Measurements from ENCODE around the gene SLX4IP.

Gene SLX4IP

DNA sequence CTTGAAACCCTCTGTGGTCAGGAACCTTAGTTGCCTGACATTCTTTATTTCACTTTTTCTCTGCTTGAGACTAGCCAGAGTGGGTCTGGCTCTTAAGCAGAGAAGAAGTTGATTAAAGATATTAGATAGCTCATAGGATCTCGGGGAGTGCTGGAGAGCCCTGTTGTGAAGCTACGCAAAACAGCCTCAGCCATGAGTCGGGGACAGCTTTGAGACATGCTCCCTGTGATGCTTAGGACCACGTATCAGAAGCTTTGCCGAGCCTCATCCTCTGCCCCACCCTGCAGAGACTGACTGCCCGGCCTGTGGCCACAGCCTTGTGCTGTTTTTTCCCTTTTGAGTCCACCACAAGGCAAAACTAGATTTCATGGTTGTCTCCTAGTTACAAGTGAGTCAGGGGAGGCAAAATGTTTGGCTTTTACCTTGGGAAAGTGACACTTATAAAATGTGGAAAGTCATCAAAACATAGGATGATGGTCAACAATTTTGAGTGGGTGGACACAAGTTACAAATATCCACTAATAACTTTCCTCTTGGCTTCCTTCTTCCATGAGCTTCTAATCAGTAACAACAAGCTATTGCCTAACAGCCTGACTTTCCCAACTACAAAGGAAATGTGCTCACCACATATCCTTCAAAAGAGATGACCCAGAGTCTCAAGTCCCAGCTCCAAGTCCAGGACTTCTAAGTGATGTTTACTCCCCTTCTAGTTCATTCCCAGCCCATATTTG, 130.3 kb downstream of the SLX4IP start:
- TF ChIP-seq CTCF (IDR thresholded peaks at IDR 0.05; ENCODE audit: borderline replicate concordance, insufficient read depth, low read depth, low read length), result no peak
- no peak overlapping the region for H3K4me3 ChIP-seq (ENCODE audit: low read depth, low read length)

GRCh38 chr20:10565922-10566897, 131.1 kb downstream of the SLX4IP start:
- H3K4me3 ChIP-seq (ENCODE audit: low read depth, low read length), result no peak overlapping the region
- TF ChIP-seq CTCF (IDR thresholded peaks at IDR 0.05; ENCODE audit: borderline replicate concordance, insufficient read depth, low read depth, low read length), result no peak

DNA sequence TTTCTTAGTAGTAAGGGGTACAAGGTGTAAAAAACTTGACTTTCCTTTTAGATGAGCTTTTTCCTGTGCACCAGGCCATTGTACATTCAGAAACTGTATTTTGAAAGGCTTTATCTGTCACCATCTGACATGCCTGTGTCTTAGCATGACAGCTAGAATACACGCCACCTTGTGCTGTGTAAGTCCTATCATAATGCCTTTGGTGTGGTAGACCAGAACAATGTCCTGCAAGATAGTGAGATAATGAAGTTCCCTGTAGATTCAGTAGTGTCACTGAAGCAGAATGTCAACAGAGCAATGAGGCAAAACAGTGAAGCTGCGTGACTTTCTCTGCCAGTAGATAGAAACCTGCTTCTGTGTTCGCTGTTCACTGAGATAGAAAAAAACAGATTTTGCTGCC, 132.9 kb downstream of the SLX4IP start:
- no peak overlapping the region for H3K4me3 ChIP-seq (ENCODE audit: low read depth, low read length)
- no peak for TF ChIP-seq CTCF (IDR thresholded peaks at IDR 0.05; ENCODE audit: borderline replicate concordance, insufficient read depth, low read depth, low read length)

DNA sequence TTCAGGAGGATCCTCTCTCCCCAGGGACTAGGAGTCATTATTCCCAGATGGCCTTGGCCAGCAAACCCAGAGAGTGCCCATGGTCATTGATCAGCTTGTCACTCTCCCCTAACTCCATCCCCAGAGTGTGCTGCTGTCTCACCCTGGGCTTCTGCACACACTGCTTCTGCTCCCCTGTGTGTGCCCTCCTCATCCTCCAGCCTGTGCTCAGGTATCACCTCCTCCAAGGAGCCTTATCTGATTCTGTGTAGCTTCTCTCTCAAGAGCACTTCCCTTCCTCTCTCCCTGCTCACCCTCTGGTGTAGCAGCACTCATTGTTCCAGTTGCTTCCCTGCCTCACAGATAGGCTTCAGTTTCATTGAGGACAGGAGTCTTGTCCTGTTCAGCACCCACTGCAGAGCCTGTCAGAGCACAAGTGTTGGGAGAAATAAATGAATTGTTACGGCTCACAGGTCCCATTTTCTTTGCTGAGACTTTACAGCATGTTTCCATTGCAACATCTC, 136.3 kb downstream of the SLX4IP start:
- H3K4me3 ChIP-seq (ENCODE audit: low read depth, low read length), result no peak overlapping the region
- TF ChIP-seq CTCF (IDR thresholded peaks at IDR 0.05; ENCODE audit: borderline replicate concordance, insufficient read depth, low read depth, low read length), result no peak

- no peak overlapping the region for H3K4me3 ChIP-seq (ENCODE audit: low read depth, low read length)
- TF ChIP-seq CTCF (IDR thresholded peaks at IDR 0.05; ENCODE audit: borderline replicate concordance, insufficient read depth, low read depth, low read length), result no peak
Observed at GRCh38 chr20:10572853-10573252, 137.7 kb downstream of the SLX4IP start.

- TF ChIP-seq CTCF (IDR thresholded peaks at IDR 0.05; ENCODE audit: borderline replicate concordance, insufficient read depth, low read depth, low read length), result no peak
- no peak overlapping the region for H3K4me3 ChIP-seq (ENCODE audit: low read depth, low read length)
Observed at GRCh38 chr20:10573273-10573950, 138.3 kb downstream of the SLX4IP start.

Measured in GM12875 (cell line).